HepG2 (cell line): ENCODE data around the gene ISCA1.

Experiments used
- CBX5 ChIP-seq: sonication (generic); formaldehyde crosslinking; IDR thresholded peaks from 2 replicates; pipeline ENCODE4 v1.4.0; 2020; ENCODE audit warnings: missing genetic modification reagents, borderline replicate concordance
- HES4 ChIP-seq: sonication (generic); formaldehyde crosslinking; IDR thresholded peaks from 2 replicates; pipeline ENCODE4 v1.9.0; 2021; ENCODE audit warnings: mild to moderate bottlenecking, missing genetic modification reagents, borderline replicate concordance
- MYC ChIP-seq: sonication (generic); formaldehyde crosslinking; IDR thresholded peaks from 2 replicates; pipeline ENCODE4 v1.9.0; 2021; ENCODE audit warnings: missing genetic modification reagents, borderline replicate concordance
- POLR2A ChIP-seq, 2 experiments: IDR thresholded peaks; 2 replicates each; pipeline ENCODE4 v1.6.1; 2011; ENCODE audit warnings: low read depth in 2 of 2, low read length in 2 of 2, mild to moderate bottlenecking in 1 of 2, moderate library complexity in 1 of 2; ENCODE audit not compliant: insufficient read depth in 1 of 2
- TOE1 ChIP-seq: sonication (generic); formaldehyde crosslinking; IDR thresholded peaks from 2 replicates; pipeline ENCODE4 v1.4.0; 2020; ENCODE audit warnings: mild to moderate bottlenecking, missing genetic modification reagents
- ZNF484 ChIP-seq: sonication (generic); formaldehyde crosslinking; IDR thresholded peaks from 2 replicates; pipeline ENCODE4 v1.5.1; 2020; ENCODE audit warnings: mild to moderate bottlenecking, low read depth, missing genetic modification reagents, borderline replicate concordance
- ZNF619 ChIP-seq: sonication (generic); formaldehyde crosslinking; IDR thresholded peaks from 2 replicates; pipeline ENCODE4 v1.4.0; 2020; ENCODE audit warnings: mild to moderate bottlenecking, missing genetic modification reagents
- ZNF629 ChIP-seq: sonication (generic); formaldehyde crosslinking; conservative IDR thresholded peaks from 2 replicates; pipeline ENCODE4 v1.5.0; 2020; ENCODE audit warnings: missing genetic modification reagents
- TF ChIP-seq, protein P1 (sequence below): sonication (generic); formaldehyde crosslinking; IDR thresholded peaks from 2 replicates; pipeline ENCODE4 v1.4.0; 2020; ENCODE audit warnings: mild to moderate bottlenecking, missing genetic modification reagents, borderline replicate concordance
- TF ChIP-seq, protein P2 (sequence below): sonication (generic); formaldehyde crosslinking; IDR thresholded peaks from 2 replicates; pipeline ENCODE4 v1.5.1; 2020; ENCODE audit warnings: mild to moderate bottlenecking, missing genetic modification reagents, borderline replicate concordance
- TF ChIP-seq, protein P3 (sequence below): sonication (generic); formaldehyde crosslinking; IDR thresholded peaks from 2 replicates; pipeline ENCODE4 v1.5.1; 2020; ENCODE audit warnings: missing genetic modification reagents, mild to moderate bottlenecking, borderline replicate concordance
- TF ChIP-seq, protein P4 (sequence below): sonication (generic); formaldehyde crosslinking; IDR thresholded peaks from 2 replicates; pipeline ENCODE4 v1.5.0; 2020; ENCODE audit warnings: mild to moderate bottlenecking, missing genetic modification reagents, moderate library complexity

DNA sequence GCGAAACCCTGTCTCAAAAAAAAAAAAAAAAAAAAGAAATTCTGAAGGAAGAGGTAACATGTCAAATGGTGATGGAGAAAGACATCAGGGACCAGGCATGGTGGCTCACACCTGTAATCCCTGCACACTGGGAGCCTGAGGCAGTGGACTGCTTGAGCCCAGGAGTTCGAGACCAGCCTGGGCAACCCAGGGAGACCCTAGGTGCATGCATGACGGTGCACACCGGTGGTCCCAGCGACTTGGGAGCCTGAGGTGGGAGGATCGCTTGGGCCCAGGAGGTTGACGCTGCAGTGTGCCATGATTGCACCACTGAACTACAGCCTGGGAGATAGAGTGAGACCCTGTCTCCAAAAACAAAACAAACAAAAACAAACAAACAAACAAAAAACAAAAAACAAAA is 1.8 kb downstream of the ISCA1 start:
- TF ChIP-seq POLR2A (IDR thresholded peaks at IDR 0.05; ENCODE audit: insufficient read depth in 1 of 2, low read depth in 2 of 2, low read length in 2 of 2), result no peak
- TF ChIP-seq, protein P1, sequence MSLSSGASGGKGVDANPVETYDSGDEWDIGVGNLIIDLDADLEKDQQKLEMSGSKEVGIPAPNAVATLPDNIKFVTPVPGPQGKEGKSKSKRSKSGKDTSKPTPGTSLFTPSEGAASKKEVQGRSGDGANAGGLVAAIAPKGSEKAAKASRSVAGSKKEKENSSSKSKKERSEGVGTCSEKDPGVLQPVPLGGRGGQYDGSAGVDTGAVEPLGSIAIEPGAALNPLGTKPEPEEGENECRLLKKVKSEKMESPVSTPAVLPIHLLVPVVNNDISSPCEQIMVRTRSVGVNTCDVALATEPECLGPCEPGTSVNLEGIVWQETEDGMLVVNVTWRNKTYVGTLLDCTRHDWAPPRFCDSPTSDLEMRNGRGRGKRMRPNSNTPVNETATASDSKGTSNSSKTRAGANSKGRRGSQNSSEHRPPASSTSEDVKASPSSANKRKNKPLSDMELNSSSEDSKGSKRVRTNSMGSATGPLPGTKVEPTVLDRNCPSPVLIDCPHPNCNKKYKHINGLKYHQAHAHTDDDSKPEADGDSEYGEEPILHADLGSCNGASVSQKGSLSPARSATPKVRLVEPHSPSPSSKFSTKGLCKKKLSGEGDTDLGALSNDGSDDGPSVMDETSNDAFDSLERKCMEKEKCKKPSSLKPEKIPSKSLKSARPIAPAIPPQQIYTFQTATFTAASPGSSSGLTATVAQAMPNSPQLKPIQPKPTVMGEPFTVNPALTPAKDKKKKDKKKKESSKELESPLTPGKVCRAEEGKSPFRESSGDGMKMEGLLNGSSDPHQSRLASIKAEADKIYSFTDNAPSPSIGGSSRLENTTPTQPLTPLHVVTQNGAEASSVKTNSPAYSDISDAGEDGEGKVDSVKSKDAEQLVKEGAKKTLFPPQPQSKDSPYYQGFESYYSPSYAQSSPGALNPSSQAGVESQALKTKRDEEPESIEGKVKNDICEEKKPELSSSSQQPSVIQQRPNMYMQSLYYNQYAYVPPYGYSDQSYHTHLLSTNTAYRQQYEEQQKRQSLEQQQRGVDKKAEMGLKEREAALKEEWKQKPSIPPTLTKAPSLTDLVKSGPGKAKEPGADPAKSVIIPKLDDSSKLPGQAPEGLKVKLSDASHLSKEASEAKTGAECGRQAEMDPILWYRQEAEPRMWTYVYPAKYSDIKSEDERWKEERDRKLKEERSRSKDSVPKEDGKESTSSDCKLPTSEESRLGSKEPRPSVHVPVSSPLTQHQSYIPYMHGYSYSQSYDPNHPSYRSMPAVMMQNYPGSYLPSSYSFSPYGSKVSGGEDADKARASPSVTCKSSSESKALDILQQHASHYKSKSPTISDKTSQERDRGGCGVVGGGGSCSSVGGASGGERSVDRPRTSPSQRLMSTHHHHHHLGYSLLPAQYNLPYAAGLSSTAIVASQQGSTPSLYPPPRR, result no peak
- TF ChIP-seq, protein P2, sequence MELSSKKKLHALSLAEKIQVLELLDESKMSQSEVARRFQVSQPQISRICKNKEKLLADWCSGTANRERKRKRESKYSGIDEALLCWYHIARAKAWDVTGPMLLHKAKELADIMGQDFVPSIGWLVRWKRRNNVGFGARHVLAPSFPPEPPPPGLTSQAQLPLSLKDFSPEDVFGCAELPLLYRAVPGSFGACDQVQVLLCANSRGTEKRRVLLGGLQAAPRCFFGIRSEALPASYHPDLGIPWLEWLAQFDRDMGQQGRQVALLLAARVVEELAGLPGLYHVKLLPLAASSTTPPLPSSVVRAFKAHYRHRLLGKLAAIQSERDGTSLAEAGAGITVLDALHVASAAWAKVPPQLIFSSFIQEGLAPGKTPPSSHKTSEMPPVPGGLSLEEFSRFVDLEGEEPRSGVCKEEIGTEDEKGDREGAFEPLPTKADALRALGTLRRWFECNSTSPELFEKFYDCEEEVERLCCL (CRISPR knock-in tag), result no peak
- TF ChIP-seq CBX5 (CRISPR knock-in tag), result no peak
- no peak for TF ChIP-seq TOE1
- TF ChIP-seq ZNF619 (CRISPR knock-in tag), result no peak
- TF ChIP-seq, protein P3, sequence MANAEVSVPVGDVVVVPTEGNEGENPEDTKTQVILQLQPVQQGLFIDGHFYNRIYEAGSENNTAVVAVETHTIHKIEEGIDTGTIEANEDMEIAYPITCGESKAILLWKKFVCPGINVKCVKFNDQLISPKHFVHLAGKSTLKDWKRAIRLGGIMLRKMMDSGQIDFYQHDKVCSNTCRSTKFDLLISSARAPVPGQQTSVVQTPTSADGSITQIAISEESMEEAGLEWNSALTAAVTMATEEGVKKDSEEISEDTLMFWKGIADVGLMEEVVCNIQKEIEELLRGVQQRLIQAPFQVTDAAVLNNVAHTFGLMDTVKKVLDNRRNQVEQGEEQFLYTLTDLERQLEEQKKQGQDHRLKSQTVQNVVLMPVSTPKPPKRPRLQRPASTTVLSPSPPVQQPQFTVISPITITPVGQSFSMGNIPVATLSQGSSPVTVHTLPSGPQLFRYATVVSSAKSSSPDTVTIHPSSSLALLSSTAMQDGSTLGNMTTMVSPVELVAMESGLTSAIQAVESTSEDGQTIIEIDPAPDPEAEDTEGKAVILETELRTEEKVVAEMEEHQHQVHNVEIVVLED (CRISPR knock-in tag), result no peak
- TF ChIP-seq, protein P4, sequence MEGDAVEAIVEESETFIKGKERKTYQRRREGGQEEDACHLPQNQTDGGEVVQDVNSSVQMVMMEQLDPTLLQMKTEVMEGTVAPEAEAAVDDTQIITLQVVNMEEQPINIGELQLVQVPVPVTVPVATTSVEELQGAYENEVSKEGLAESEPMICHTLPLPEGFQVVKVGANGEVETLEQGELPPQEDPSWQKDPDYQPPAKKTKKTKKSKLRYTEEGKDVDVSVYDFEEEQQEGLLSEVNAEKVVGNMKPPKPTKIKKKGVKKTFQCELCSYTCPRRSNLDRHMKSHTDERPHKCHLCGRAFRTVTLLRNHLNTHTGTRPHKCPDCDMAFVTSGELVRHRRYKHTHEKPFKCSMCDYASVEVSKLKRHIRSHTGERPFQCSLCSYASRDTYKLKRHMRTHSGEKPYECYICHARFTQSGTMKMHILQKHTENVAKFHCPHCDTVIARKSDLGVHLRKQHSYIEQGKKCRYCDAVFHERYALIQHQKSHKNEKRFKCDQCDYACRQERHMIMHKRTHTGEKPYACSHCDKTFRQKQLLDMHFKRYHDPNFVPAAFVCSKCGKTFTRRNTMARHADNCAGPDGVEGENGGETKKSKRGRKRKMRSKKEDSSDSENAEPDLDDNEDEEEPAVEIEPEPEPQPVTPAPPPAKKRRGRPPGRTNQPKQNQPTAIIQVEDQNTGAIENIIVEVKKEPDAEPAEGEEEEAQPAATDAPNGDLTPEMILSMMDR (CRISPR knock-in tag), result no peak
- no peak for TF ChIP-seq HES4 (CRISPR knock-in tag)
- TF ChIP-seq ZNF484 (CRISPR knock-in tag), result no peak
- TF ChIP-seq MYC (CRISPR knock-in tag), result no peak
- no peak for TF ChIP-seq ZNF629
